HG02759 (cell line): ENCODE results near the gene PIK3AP1.
"Not testable (repeated sequence)": the region's sequence is repeated elsewhere in the genome, so short reads cannot be mapped to it uniquely, and the experiment has no call there.

Experiments used
- ATAC-seq: cut with Tn5 transposase; IDR thresholded peaks from one replicate; pipeline ENCODE4 v1.9.1; 2021; ENCODE audit warnings: mild to moderate bottlenecking, moderate library complexity; ENCODE audit not compliant: unreplicated experiment

Gene PIK3AP1

DNA sequence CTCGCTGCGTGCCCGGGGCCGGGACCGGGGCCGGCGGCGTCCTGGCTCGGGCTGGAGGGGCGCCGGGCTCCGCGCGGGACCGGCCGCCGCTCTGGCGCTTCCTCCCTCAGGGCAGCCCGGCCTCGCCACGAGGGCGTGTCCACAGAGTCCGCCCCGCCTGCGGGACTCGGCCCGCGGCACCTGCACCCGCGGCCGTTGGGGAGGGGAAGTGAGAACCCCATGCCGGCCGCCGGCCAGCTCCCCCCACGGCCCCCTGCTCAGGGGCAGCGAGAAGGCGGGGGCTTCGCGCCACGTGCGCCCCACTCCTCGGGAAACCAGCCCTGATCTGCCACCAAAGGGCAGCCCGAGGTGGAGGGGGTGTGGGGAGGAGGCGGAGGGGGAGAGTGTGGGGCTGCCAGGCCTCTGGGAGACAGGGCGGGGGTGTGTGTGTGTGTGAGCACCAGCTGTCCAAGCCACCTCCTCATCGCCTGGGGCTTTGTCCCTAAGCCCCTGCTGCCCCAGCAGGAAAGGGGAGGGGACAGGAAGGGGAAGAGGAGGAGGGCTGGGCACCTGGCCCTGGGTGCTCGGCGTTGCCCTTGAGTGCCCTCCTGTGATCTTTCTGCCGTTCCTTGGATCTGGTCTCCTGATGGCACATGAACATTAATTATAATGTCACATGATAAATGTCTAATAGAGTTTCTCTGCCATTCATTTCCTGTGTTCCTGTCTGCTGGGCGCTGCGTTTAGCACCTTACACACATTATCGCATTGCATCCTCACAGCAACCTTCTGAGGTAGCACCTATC is at the start of gene PIK3AP1:
PIK3AP1 (minus strand) TSS at position 93 of the 785 bp plus-strand sequence. CDS start 120 bp downstream, outside the sequence.
- peak; percentile 74 for ATAC-seq

- no peak for ATAC-seq
Observed at GRCh38 chr10:96768136-96768535, 47.8 kb upstream of the PIK3AP1 start.

DNA sequence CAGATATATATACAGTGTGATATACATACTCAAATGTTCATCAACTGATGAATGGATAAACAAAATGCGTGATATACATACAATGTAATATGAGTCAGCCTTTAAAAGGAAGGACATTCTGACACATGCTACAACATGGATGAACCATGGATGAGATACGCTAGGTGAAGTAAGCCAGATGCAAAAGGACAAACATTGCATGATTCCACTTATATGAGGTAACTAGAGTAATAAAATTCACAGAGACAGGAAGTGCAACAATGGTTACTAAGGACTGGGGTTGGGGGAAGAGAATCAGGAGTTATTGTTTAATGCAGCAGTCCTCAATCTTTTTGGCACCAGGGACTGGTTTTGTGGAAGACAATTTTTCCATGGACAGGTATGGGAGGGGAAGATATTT is 47.3 kb upstream of the PIK3AP1 start:
- no peak for ATAC-seq

DNA sequence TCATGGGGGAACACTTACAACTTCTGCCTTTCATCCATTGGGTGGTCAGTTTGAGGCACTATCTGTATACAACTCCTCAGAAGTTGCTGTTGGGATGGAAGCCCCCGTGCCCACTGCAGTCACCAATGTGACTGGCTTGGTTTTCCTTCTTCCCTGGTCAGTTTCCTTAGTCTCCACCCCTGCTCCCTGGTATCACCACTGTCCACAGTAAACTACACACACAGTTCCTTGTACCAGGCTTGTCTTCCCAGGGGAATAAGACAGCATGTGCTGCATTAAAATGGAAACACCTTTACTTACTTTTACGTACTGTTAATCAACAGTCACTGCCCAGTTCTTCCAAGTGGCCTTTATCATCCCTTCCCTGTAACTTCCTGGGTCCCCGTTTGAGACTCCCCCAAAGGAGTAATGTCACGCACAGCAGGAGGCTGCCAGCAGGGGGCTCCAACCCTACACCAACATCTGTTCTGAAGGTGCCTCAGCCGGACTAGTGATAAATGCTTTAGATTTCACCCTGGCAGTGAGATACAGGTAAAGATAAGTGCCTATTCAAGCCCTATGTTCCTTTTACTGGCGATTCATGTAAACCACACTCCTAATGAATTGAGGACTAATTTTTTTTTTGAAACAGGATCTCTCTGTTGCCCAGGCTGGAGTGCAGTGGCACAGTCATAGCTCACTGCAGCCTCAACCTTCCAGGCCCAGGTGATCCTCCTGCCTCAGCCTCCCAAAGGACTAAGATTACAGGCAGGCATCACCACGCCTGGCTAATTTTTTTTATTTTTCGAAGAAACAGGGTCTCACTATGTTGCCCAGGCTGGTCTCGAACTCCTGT is 45.3 kb upstream of the PIK3AP1 start:
- ATAC-seq, result no peak

GRCh38 chr10:96764425-96765060 is 44.2 kb upstream of the PIK3AP1 start:
- no peak for ATAC-seq

DNA sequence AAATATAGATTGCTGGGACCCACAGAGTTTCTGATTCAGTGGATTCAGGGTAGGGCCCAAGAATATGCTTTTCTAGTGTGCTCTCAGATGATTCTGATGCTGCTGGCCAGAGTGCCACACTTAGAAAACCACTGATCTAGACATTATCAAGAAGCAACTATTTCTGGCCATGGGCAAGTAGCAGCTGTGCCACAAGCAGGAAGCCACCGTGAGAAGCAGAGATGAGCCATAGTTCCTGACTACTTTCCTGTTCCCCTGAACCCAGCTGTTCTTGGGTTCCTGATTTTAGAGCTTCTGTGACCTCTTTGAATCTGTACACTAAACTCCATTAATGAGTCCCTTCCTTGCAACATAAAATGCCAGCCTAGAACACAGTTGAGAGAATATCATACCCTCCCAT is 38.1 kb upstream of the PIK3AP1 start:
- peak; percentile 90 for ATAC-seq

GRCh38 chr10:96756111-96756903 is 36.0 kb upstream of the PIK3AP1 start:
- no peak for ATAC-seq

DNA sequence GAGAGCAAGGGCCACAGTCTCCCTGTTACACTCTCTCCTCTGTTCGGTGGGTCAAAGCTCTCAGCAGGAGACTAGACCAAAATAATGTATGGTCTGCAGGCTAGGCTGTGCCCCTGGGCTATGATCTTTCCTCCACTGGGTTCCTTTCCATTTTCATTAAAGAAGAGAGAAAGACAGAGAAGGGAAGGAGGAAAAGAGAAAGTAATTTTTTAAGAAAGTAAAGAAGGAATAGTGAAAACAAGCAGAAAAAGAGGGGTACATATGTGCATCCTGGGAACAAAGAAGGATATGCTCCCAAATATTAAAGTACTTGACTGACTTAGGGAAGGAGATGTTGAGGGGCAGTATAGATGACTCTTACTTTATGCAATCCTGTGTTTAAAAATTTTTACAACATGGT is 33.6 kb upstream of the PIK3AP1 start:
- no peak for ATAC-seq

DNA sequence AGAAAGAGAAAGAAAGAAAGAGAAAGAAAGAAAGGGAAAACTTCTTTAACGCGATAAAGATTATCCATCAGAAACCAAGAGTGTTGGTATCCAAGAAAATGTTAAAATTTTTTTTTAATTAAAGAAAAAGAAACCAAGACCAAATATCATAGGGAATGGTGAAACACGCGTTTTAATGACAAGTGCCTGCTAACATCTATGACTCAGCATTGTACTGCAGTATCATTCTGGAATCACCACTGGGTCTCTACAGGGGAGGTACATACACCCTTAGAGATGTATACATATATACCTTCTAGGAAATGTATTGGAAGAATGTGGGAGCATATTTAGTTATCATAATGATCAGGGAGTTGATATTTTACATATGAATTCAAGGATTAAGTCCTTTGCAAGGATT is 32.1 kb upstream of the PIK3AP1 start:
- ATAC-seq, result no peak

DNA sequence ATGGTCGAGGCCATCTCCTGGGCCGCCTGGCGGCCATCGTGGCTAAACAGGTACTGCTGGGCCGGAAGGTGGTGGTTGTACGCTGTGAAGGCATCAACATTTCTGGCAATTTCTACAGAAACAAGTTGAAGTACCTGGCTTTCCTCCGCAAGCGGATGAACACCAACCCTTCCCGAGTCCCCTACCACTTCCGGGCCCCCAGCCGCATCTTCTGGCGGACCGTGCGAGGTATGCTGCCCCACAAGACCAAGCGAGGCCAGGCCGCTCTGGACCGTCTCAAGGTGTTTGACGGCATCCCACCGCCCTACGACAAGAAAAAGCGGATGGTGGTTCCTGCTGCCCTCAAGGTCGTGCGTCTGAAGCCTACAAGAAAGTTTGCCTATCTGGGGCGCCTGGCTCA is 30.0 kb upstream of the PIK3AP1 start:
- ATAC-seq, result not testable (repeated sequence)

GRCh38 chr10:96747734-96748550 is 27.6 kb upstream of the PIK3AP1 start:
- peak; percentile 92 for ATAC-seq

GRCh38 chr10:96746503-96746902 is 26.2 kb upstream of the PIK3AP1 start:
- ATAC-seq, result no peak

GRCh38 chr10:96745950-96746349 is 25.6 kb upstream of the PIK3AP1 start:
- ATAC-seq, result no peak

DNA sequence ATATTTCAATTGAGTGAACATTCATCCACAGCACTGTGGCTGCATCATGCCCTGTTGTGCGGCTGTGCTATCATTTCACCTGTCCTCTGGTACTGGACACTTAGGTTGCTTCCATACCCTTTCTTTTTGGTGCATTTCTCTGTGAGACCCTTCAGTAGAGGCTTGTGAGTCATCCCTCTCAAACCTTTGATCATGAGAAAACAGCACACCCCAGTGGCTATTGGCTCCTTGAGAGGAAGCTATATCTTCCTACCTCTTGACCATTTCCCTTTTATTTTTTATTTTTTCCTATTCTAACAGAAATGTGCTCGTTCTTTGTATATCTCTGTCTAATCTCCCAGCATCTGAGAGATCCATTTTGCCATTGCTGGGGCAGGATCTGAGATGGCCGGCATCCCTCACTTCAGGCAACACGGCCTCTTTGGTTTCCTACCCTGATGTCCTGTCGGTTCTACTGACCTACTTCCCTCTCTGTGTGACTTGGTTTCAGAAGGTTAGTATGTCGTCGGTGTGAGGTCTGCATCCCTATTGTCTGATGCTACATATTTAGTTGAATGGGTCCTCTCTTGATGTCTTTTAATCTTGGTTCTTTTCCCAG is 23.8 kb upstream of the PIK3AP1 start:
- ATAC-seq, result no peak

DNA sequence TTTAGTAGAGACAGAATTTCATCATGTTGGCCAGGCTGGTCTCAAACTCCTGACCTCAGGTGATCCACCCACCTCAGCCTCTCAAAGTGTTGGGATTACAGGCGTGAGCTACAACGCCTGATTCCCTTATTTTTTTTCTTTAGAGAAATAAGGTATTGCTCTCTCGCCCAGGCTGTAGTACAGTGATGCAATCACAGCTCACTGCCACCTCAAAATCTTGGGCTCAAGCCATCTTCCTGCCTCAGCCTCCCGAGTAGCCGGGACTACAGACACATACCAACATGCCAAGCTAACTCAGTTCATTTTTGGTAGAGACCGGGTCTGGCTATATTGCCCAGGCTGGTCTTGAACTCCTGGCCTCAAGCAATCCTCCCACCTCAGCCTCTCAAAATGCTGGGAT is 21.2 kb upstream of the PIK3AP1 start:
- ATAC-seq, result not testable (repeated sequence)

GRCh38 chr10:96740579-96741281 is 20.4 kb upstream of the PIK3AP1 start:
- ATAC-seq, result no peak

DNA sequence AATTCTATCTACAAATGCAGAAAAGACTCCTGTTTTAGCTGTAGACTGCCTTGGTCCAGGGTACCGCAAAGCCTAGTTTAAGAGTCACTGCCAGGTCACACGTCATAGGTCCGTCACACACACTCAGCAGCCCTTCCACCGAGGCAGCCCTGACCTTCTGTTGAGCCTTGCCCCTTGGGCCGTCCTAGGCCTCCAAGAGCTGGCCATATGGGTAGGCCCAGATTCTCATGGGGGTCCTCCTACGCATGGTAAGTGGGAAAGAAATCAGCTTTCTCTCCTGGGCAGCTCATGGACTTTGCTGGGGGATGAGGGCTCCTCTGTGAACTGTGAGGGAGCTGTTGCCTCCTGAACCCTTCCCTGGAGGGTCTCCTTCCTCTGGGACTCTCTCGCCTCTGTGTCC is 19.8 kb upstream of the PIK3AP1 start:
- no peak for ATAC-seq

DNA sequence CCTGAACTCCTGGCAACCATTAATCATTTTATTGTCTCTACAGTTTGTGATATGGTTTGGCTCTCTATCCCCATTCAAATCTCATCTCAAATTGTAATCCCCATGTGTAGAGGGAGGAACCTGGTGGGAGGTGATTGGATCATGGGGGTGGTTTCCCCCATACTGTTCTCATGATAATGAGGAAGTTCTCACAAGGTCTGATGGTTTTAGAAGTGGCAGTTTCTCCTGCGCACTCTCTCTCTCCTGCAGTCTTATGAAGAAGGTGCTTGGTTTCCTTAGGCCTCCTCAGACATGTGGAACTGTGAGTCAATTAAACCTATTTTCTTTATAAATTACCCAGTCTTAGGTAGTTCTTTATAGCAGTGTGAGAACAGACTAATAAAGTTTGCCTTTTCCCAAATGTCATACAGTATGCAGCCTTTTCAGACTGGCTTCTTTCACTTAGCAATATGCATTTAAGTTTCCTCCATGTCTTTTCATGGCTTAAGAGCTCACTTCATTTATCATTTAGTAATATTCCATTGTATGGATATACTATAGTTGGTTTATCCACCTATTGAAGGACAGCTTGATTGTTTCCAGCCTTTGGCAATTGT is 17.1 kb upstream of the PIK3AP1 start:
- ATAC-seq, result not testable (repeated sequence)

- ATAC-seq, result no peak
Observed at GRCh38 chr10:96724621-96725020, 4.3 kb upstream of the PIK3AP1 start.
